GM23338 (cell line): ENCODE results near the gene UBE3B. TPM values are rescaled to one million over a fixed set of nuclear protein-coding genes. Genes with fewer than 3 reads are reported as not detected.

Experiments
- ATAC-seq: fragments of 200-7000 bp; cut with Tn5 transposase; 3 replicates; pipeline ENCODE4 v1.9.1; 2020
- DNase-seq: peaks from one replicate; pipeline ENCODE4 v3.0.0-alpha.2; 2015; ENCODE audit warnings: low spot score
- H2AFZ ChIP-seq: fragments of 200-600 bp; sonication (generic); 2 replicates; pipeline ENCODE4 v1.8.0; 2016; ENCODE audit warnings: antibody characterized with exemption, mild to moderate bottlenecking, moderate library complexity
- H3F3A ChIP-seq: fragments of 200-600 bp; sonication (generic); replicated peaks from 2 replicates; pipeline ENCODE4 v1.8.0; 2017; ENCODE audit warnings: antibody characterized with exemption, mixed run types, low read depth
- H3K27ac ChIP-seq: fragments of 200-600 bp; sonication (generic); 2 replicates; pipeline ENCODE4 v1.6.1; 2016; ENCODE audit warnings: low read depth
- H3K27me3 ChIP-seq: fragments of 200-600 bp; sonication (generic); 2 replicates; pipeline ENCODE4 v1.8.0; 2016; ENCODE audit warnings: mild to moderate bottlenecking, mixed run types, moderate library complexity; ENCODE audit not compliant: insufficient read depth
- H3K36me3 ChIP-seq: fragments of 200-600 bp; sonication (generic); 2 replicates; pipeline ENCODE4 v1.8.0; 2016; ENCODE audit warnings: mild to moderate bottlenecking; ENCODE audit not compliant: insufficient read depth
- H3K4me1 ChIP-seq: fragments of 200-600 bp; sonication (generic); 2 replicates; pipeline ENCODE4 v1.8.0; 2016; ENCODE audit warnings: mild to moderate bottlenecking, moderate library complexity; ENCODE audit not compliant: insufficient read depth
- H3K4me2 ChIP-seq: fragments of 200-600 bp; sonication (generic); 2 replicates; pipeline ENCODE4 v1.7.1; 2017; ENCODE audit warnings: mixed run types
- H3K4me3 ChIP-seq: fragments of 200-600 bp; sonication (generic); 2 replicates; pipeline ENCODE4 v1.6.1; 2016; ENCODE audit warnings: mixed run types
- H3K79me2 ChIP-seq: fragments of 200-600 bp; sonication (generic); replicated peaks from 2 replicates; pipeline ENCODE4 v1.8.0; 2017; ENCODE audit warnings: mild to moderate bottlenecking; ENCODE audit not compliant: insufficient read depth
- H3K9me2 ChIP-seq: fragments of 200-600 bp; sonication (generic); 2 replicates; pipeline ENCODE4 v1.8.0; 2017; ENCODE audit not compliant: insufficient read depth
- H4K20me1 ChIP-seq: fragments of 200-600 bp; sonication (generic); replicated peaks from 2 replicates; pipeline ENCODE4 v1.8.0; 2017; ENCODE audit warnings: mild to moderate bottlenecking; ENCODE audit not compliant: insufficient read depth
- H3K27ac Mint-ChIP-seq: 2 replicates; pipeline ENCODE4 v1.8.0; 2020; ENCODE audit warnings: inconsistent platforms, mild to moderate bottlenecking, moderate library complexity, mixed read lengths
- H3K27me3 Mint-ChIP-seq: 3 replicates; pipeline ENCODE4 v1.8.0; 2022; ENCODE audit warnings: low read depth, mild to moderate bottlenecking, moderate library complexity, mixed read lengths, inconsistent platforms; ENCODE audit not compliant: insufficient read depth, poor library complexity
- H3K36me3 Mint-ChIP-seq: 3 replicates; pipeline ENCODE4 v1.8.0; 2021; ENCODE audit warnings: low read depth, mild to moderate bottlenecking, inconsistent platforms, moderate library complexity, mixed read lengths
- H3K4me1 Mint-ChIP-seq: 3 replicates; pipeline ENCODE4 v1.8.0; 2020; ENCODE audit warnings: mild to moderate bottlenecking, inconsistent platforms, mixed read lengths
- H3K4me3 Mint-ChIP-seq: 3 replicates; pipeline ENCODE4 v1.8.0; 2021; ENCODE audit warnings: moderate library complexity, mild to moderate bottlenecking, inconsistent platforms, mixed read lengths
- H3K9me3 Mint-ChIP-seq: 3 replicates; pipeline ENCODE4 v1.8.0; 2020; ENCODE audit warnings: moderate library complexity, mild to moderate bottlenecking, inconsistent platforms, mixed read lengths
- CREB1 ChIP-seq: fragments of 250-450 bp; sonication (Bioruptor Pico); IDR thresholded peaks from 2 replicates; pipeline ENCODE4 v1.5.0; 2020; ENCODE audit warnings: low read depth, mild to moderate bottlenecking, moderate library complexity
- CTCF ChIP-seq, 2 experiments: fragments of 200-600 bp in 1 of 2; sonication (generic) in 1 of 2; conservative IDR thresholded peaks; 2 replicates each; pipeline versions ENCODE4 v1.5.1 to v1.6.1; 2016 to 2017; ENCODE audit warnings: antibody characterized with exemption in 2 of 2, low read depth in 2 of 2, mild to moderate bottlenecking in 2 of 2, moderate library complexity in 1 of 2
- EZH2 ChIP-seq: fragments of 200-600 bp; sonication (generic); IDR thresholded peaks from one replicate; pipeline ENCODE4 v1.8.0; 2017; ENCODE audit warnings: antibody characterized with exemption, mild to moderate bottlenecking, low read depth; ENCODE audit not compliant: unreplicated experiment
- EZH2phosphoT487 ChIP-seq: fragments of 200-600 bp; sonication (generic); IDR thresholded peaks from one replicate; pipeline ENCODE4 v1.8.1; 2018; ENCODE audit warnings: antibody characterized with exemption; ENCODE audit not compliant: unreplicated experiment
- JUNB ChIP-seq: IDR thresholded peaks from one replicate; pipeline ENCODE4 v1.6.1; 2016; ENCODE audit warnings: antibody characterized with exemption; ENCODE audit not compliant: unreplicated experiment
- POLR2AphosphoS5 ChIP-seq: IDR thresholded peaks from 2 replicates; pipeline ENCODE4 v1.6.1; 2016; ENCODE audit warnings: antibody characterized with exemption, low read depth
- STAT1 ChIP-seq: IDR thresholded peaks from one replicate; pipeline ENCODE4 v1.6.1; 2016; ENCODE audit warnings: antibody characterized with exemption; ENCODE audit not compliant: unreplicated experiment
- ZNF114 ChIP-seq: fragments of 250-450 bp; sonication (Bioruptor Pico); IDR thresholded peaks from 2 replicates; pipeline ENCODE4 v1.5.0; 2020; ENCODE audit warnings: mild to moderate bottlenecking, moderate library complexity
- ZNF331 ChIP-seq: fragments of 250-450 bp; sonication (Bioruptor Pico); IDR thresholded peaks from 2 replicates; pipeline ENCODE4 v1.5.0; 2020; ENCODE audit warnings: low read depth, mild to moderate bottlenecking, moderate library complexity
- ZNF462 ChIP-seq: fragments of 250-450 bp; sonication (Bioruptor Pico); IDR thresholded peaks from 2 replicates; pipeline ENCODE4 v1.5.0; 2020; ENCODE audit warnings: mild to moderate bottlenecking, moderate library complexity
- polyA plus RNA-seq: library from polyadenylated mRNA; unstranded; fragments of >200 nt; fragmentation: Nextera tagmentation; extraction: Ambion mirVana; gene quantifications from 2 replicates; pipeline ENCODE4 v1.2.1, GENCODE V29; 2016
- total RNA-seq: library from RNA; depleted of rRNA; stranded (reverse); fragments of >200 nt; shearing (Covaris generic); gene quantifications from 2 replicates; pipeline ENCODE4 v1.2.3, GENCODE V29; 2014
- TF ChIP-seq, protein P1 (sequence below): IDR thresholded peaks from 2 replicates; pipeline ENCODE4 v1.6.1; 2016; ENCODE audit warnings: antibody characterized with exemption

UBE3B gene
- total and polyA plus RNA-seq, 2 experiments from 2014 or later: 20.8 TPM

GRCh38 chr12:109493090-109493489, 15.7 kb downstream of the UBE3B start:
- no peak overlapping the region for H2AFZ ChIP-seq
- no peak overlapping the region for H3K27ac ChIP-seq
- no peak for TF ChIP-seq EZH2
- Mint-ChIP-seq H3K27ac (no peak overlapping the region), H3K4me1 (no peaks in the 10 kb centered on the region), H3K27me3 (peaks cover 2% of the 10 kb centered on the region), H3K9me3 (peaks cover 13% of the 10 kb centered on the region), H3K4me3 (no peak overlapping the region), H3K36me3 (peaks cover 59% of the 10 kb centered on the region)
- no peaks in the 10 kb centered on the region for H3K27me3 ChIP-seq
- H3K79me2 ChIP-seq: no peaks in the 10 kb centered on the region
- no peaks in the 10 kb centered on the region for H3K9me2 ChIP-seq
- H3K36me3 ChIP-seq: peaks cover 21% of the 10 kb centered on the region
- DNase-seq (no peak), ATAC-seq (no peak)
- no peaks in the 10 kb centered on the region for H4K20me1 ChIP-seq
- no peak overlapping the region for H3K4me3 ChIP-seq
- no peak overlapping the region for H3K4me2 ChIP-seq
- H3F3A ChIP-seq: no peaks in the 10 kb centered on the region
- H3K4me1 ChIP-seq: no peaks in the 10 kb centered on the region

DNA sequence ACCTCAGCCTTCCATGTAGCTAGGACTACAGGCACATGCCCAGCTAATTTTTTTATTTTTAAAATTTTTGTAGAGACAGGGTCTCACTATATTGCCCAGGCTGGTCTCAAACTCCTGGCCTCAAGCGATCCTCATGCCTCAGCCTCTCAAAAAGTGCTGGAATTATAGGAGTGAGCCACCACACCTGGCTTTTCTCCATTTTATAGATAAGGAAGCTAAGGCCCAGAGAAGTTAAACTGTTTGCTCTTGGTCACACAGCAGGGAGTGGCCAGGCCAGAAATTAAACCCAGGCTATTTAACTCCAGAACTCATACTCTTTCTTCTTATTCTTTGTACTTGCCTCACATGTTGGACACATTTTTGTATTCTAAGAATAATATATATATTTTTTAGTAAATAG, 16.5 kb downstream of the UBE3B start:
- peaks cover 56% of the 10 kb centered on the region for H3K36me3 Mint-ChIP-seq
- no peak overlapping the region for H3K27ac Mint-ChIP-seq
- no peak for DNase-seq
- no peak for TF ChIP-seq ZNF331 (CRISPR knock-in tag)
- TF ChIP-seq ZNF462: no peak
- no peak for TF ChIP-seq EZH2
- TF ChIP-seq ZNF114 (CRISPR knock-in tag): no peak
- TF ChIP-seq JUNB: no peak
- TF ChIP-seq CREB1: no peak
- no peak for TF ChIP-seq STAT1
- TF ChIP-seq POLR2AphosphoS5: no peak
- TF ChIP-seq, protein P1, sequence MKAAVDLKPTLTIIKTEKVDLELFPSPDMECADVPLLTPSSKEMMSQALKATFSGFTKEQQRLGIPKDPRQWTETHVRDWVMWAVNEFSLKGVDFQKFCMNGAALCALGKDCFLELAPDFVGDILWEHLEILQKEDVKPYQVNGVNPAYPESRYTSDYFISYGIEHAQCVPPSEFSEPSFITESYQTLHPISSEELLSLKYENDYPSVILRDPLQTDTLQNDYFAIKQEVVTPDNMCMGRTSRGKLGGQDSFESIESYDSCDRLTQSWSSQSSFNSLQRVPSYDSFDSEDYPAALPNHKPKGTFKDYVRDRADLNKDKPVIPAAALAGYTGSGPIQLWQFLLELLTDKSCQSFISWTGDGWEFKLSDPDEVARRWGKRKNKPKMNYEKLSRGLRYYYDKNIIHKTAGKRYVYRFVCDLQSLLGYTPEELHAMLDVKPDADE: no peak
- no peak for TF ChIP-seq EZH2phosphoT487
- TF ChIP-seq CTCF (conservative IDR thresholded peaks at IDR 0.05; ENCODE audit: low read depth in 2 of 2): no peak

More for the DNA sequence above, 16.5 kb downstream of the UBE3B start:
- no peak for ATAC-seq
- Mint-ChIP-seq H3K9me3 (peaks cover 13% of the 10 kb centered on the region), H3K4me1 (no peaks in the 10 kb centered on the region), H3K4me3 (no peak overlapping the region), H3K27me3 (peaks cover 2% of the 10 kb centered on the region)
- no peaks in the 10 kb centered on the region for H3F3A ChIP-seq
- no peaks in the 10 kb centered on the region for H3K4me1 ChIP-seq
- no peaks in the 10 kb centered on the region for H3K9me2 ChIP-seq
- H3K4me3 ChIP-seq: no peak overlapping the region
- H3K27ac ChIP-seq: no peak overlapping the region
- no peaks in the 10 kb centered on the region for H3K79me2 ChIP-seq
- no peaks in the 10 kb centered on the region for H4K20me1 ChIP-seq
- no peak overlapping the region for H3K4me2 ChIP-seq
- no peak overlapping the region for H2AFZ ChIP-seq
- H3K27me3 ChIP-seq: no peaks in the 10 kb centered on the region
- H3K36me3 ChIP-seq: peaks cover 28% of the 10 kb centered on the region
